ENCODE measurements around the gene COLEC12. TPM values are rescaled to one million over a fixed set of nuclear protein-coding genes. Genes with fewer than 3 reads are reported as not detected.
A peak's percentile ranks its signal among the peaks of the same experiment; 100 is the strongest.

Gene COLEC12
- total and polyA plus RNA-seq, 2 experiments from 2014 or later = 61.1 to 69.0 TPM

DNA sequence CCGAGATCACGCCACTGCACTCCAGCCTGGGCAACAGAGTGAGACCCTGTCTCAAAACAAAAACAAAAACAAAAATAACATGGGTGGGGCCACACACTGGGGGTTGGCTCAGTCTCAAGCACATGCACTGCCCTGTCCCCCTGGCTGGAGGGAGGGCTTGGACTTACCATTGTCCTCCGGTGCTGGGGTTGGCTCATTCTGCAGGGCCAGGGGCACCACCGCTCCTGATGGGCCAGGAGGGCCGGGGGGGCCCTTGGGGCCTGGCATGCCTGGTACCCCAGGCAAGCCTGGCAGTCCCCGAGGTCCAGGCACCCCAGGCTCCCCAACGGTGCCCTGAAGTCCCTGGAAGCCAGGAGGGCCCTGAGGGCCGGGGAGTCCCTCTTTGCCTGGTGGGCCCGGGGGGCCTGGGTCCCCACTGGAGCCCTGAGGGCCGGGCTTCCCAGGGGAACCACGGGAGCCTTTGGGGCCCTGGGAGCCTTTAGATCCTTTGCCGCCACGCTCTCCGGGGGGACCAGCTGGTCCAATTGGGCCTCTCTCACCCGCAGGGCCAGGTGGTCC, 165.8 kb downstream of the COLEC12 start:
- TF ChIP-seq, protein P1, sequence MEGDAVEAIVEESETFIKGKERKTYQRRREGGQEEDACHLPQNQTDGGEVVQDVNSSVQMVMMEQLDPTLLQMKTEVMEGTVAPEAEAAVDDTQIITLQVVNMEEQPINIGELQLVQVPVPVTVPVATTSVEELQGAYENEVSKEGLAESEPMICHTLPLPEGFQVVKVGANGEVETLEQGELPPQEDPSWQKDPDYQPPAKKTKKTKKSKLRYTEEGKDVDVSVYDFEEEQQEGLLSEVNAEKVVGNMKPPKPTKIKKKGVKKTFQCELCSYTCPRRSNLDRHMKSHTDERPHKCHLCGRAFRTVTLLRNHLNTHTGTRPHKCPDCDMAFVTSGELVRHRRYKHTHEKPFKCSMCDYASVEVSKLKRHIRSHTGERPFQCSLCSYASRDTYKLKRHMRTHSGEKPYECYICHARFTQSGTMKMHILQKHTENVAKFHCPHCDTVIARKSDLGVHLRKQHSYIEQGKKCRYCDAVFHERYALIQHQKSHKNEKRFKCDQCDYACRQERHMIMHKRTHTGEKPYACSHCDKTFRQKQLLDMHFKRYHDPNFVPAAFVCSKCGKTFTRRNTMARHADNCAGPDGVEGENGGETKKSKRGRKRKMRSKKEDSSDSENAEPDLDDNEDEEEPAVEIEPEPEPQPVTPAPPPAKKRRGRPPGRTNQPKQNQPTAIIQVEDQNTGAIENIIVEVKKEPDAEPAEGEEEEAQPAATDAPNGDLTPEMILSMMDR (IDR thresholded peaks at IDR 0.05; ENCODE audit: low read depth, low read length) = no peak
- Histone ChIP-seq H3K36me3 (no peaks in the 10 kb centered on the region), H3K9me3 (ENCODE audit: low read depth) (no peaks in the 10 kb centered on the region), H3K4me1 (ENCODE audit: low read depth) (no peaks in the 10 kb centered on the region), H3K4me3 (no peak overlapping the region), H3K27ac (no peak overlapping the region), H3K27me3 (no peaks in the 10 kb centered on the region)
- no peak for DNase-seq (ENCODE audit: low read depth in 1 of 2, low spot score in 1 of 2)

DNA sequence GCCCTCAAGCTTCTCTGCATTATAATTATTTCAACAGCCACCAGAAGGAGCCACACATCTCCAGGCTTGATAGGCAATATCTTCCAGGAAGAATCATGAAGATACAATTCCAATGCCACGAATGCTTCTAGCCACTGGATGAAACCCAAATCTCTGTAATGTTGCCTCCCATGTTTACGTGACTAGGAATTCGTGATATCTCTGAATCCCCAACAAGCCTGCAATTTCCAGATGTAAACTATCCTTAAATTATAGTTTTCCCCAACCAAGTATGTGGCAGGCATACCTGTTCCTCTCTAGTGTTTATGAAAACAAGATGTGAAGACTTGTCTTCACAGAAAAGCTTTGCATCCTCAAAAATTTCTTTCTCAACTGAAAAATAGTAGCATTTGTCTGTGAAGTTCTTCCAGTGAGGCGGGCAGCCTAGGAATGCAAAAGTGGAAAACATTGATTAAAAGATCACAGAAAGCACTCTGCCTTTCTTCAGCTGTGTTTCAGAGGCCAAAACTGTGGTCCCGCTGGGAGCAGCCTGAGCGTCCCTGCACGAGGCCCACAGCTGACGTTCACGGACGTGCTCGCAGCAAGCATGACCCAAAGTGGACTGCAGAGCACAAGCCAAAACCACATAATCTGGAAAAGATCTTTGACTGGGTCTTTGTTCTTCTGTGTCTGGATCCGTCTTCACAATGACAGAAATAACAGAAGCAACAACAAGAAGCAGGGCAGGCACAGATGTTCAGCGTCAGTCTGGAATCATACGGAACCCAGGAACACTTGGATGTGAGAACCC, 167.6 kb downstream of the COLEC12 start:
- peak in 1 of 2 donors; percentile 41 for DNase-seq (ENCODE audit: low read depth in 1 of 2, low spot score in 1 of 2)
- Histone ChIP-seq H3K36me3 (no peaks in the 10 kb centered on the region), H3K27me3 (no peaks in the 10 kb centered on the region), H3K4me3 (no peak overlapping the region), H3K27ac (peak overlapping the region; percentile 30), H3K4me1 (ENCODE audit: low read depth) (no peaks in the 10 kb centered on the region), H3K9me3 (ENCODE audit: low read depth) (no peaks in the 10 kb centered on the region)
- TF ChIP-seq, protein P1 (IDR thresholded peaks at IDR 0.05; ENCODE audit: low read depth, low read length) = no peak

DNA sequence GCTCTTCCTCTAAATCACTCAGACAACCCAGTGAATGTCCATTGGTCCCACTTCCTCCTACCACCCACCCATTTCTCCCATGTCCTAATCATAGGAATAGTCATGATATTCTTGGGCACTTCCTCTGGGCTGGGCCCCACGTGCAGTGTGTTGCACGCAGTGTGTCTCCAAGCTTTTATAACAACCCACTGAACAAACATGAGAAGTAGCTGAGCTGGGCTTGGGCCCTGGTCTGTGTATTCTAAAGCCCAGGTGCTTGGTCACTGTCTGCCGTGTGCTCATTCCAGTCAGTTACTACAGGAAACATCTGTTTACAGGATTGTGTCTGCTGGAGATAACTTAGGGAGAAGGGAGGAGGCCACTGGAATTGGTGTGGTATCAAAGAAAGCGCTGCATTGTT, 168.5 kb downstream of the COLEC12 start:
- DNase-seq (ENCODE audit: low read depth in 1 of 2, low spot score in 1 of 2) = no peak
- no peak overlapping the region for H3K4me3 ChIP-seq
- no peaks in the 10 kb centered on the region for H3K36me3 ChIP-seq
- TF ChIP-seq, protein P1 (IDR thresholded peaks at IDR 0.05; ENCODE audit: low read depth, low read length) = no peak
- H3K9me3 ChIP-seq (ENCODE audit: low read depth) = no peaks in the 10 kb centered on the region
- peaks cover 3% of the 10 kb centered on the region for H3K4me1 ChIP-seq (ENCODE audit: low read depth)
- no peak overlapping the region for H3K27ac ChIP-seq
- no peaks in the 10 kb centered on the region for H3K27me3 ChIP-seq

DNA sequence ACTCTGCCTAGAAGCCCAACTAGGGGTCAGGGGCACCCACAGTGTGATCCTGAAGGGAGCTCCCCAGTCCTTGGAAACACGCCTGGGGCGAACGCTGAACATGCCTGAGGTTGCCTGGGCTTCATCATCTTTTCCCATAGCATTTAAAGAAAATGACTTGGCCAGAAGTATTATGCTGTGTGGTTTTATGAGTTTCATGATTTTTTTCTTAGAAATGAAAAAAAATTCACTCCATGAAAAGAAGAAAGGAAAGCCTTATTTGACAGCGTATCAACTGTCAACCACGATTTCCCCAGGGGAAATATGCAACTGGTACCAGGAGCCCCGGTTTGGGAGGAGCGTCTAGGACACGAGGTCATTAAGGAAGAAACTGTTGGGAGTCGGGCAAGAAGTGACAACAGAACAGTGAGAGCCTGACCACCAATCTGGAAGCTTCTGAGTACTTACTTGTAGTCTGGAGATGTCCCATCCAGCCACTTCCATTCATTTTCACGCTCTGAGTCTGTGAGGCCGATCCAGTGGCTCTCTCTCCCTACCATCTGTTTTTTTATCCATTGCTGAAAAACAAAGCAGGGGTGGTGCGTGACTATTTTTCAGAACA, 169.2 kb downstream of the COLEC12 start:
- H3K36me3 ChIP-seq = no peaks in the 10 kb centered on the region
- TF ChIP-seq, protein P1 (IDR thresholded peaks at IDR 0.05; ENCODE audit: low read depth, low read length) = no peak
- DNase-seq (ENCODE audit: low read depth in 1 of 2, low spot score in 1 of 2) = peak in 1 of 2 donors; percentile 42

DNA sequence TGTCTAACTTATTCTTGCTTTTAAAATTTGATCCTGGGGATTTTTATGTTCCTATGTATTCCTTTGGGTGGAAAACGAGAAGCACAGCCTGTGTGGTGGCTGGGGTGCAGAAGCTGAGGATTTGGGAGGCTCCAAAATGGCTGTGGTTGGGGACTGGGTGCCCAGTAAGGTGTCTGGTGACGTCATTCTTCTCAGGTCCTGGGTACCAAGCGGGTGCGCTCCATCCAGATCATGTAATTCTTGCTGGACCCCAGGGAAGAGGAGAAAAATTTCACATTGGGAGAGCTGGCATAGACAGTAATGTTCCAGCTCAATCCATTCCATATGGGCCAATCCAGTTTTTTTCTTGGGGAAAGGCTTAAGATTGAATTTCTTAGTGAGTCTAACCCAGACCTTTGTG, 171.6 kb downstream of the COLEC12 start:
- no peaks in the 10 kb centered on the region for H3K9me3 ChIP-seq (ENCODE audit: low read depth)
- H3K36me3 ChIP-seq = no peaks in the 10 kb centered on the region
- H3K27ac ChIP-seq = no peak overlapping the region
- H3K4me1 ChIP-seq (ENCODE audit: low read depth) = peaks cover 8% of the 10 kb centered on the region
- TF ChIP-seq, protein P1 (IDR thresholded peaks at IDR 0.05; ENCODE audit: low read depth, low read length) = no peak
- no peaks in the 10 kb centered on the region for H3K27me3 ChIP-seq
- DNase-seq (ENCODE audit: low read depth in 1 of 2, low spot score in 1 of 2) = no peak
- no peak overlapping the region for H3K4me3 ChIP-seq

More for the DNA sequence above, 169.2 kb downstream of the COLEC12 start:
- Histone ChIP-seq H3K9me3 (ENCODE audit: low read depth) (no peaks in the 10 kb centered on the region), H3K27me3 (no peaks in the 10 kb centered on the region), H3K27ac (no peak overlapping the region), H3K4me3 (no peak overlapping the region), H3K4me1 (ENCODE audit: low read depth) (peaks cover 8% of the 10 kb centered on the region)
